HEK293 (cell line): ENCODE measurements around the gene FOXN1.

Experiments
- CTCF ChIA-PET: fragments of 350-600 bp; formaldehyde crosslinking; extraction: SDS; loops from one replicate; lab custom pipeline; 2021; ENCODE audit warnings: antibody characterized with exemption; lab: Yijun Ruan, JAX
- POLR2A ChIA-PET: fragments of 300-600 bp; formaldehyde crosslinking; extraction: SDS; loops from one replicate; lab custom pipeline; 2020; ENCODE audit warnings: antibody characterized with exemption, inconsistent platforms; lab: Yijun Ruan, JAX
- H3K27ac ChIP-seq: fragments of 200-500 bp; sonication (Bioruptor generic); 2 replicates; pipeline ENCODE4 v1.5.1; 2014; ENCODE audit warnings: low read depth, low read length, control low read depth, inconsistent platforms; ENCODE audit errors: extremely low read depth
- H3K36me3 ChIP-seq, 2 experiments: fragments of 200-500 bp in 1 of 2; sonication (Bioruptor generic) in 1 of 2; 1 replicate in 1 of 2; 2 replicates in 1 of 2; pipeline ENCODE4 v1.5.1; 2014 to 2017; ENCODE audit warnings: inconsistent platforms in 2 of 2, low read length in 2 of 2; ENCODE audit not compliant: control insufficient read depth in 2 of 2, insufficient read depth in 1 of 2
- H3K4me1 ChIP-seq: fragments of 200-500 bp; sonication (Bioruptor generic); 2 replicates; pipeline ENCODE4 v1.5.1; 2014; ENCODE audit warnings: mild to moderate bottlenecking, low read length, inconsistent platforms; ENCODE audit not compliant: control insufficient read depth, insufficient read depth
- H3K4me3 ChIP-seq: 2 replicates; pipeline ENCODE4 v1.5.1; 2011; ENCODE audit warnings: low read depth, mild to moderate bottlenecking, control low read depth, low read length, moderate library complexity
- H3K9me3 ChIP-seq: fragments of 200-500 bp; sonication (Bioruptor generic); 2 replicates; pipeline ENCODE4 v1.5.1; 2014; ENCODE audit warnings: low read depth, low read length, inconsistent platforms; ENCODE audit not compliant: control insufficient read depth, insufficient read depth
- BCL11A ChIP-seq: fragments of 450-650 bp; formaldehyde crosslinking; IDR thresholded peaks from 2 replicates; pipeline ENCODE4 v1.5.1; 2016; ENCODE audit warnings: low read depth, missing biosample characterization, missing genetic modification characterization
- EGR2 ChIP-seq: fragments of 450-650 bp; formaldehyde crosslinking; IDR thresholded peaks from 2 replicates; pipeline ENCODE4 v1.5.1; 2016; ENCODE audit warnings: low read depth, missing biosample characterization, missing genetic modification characterization
- IKZF3 ChIP-seq: fragments of 450-650 bp; IDR thresholded peaks from 2 replicates; pipeline ENCODE4 v1.5.0; 2018; ENCODE audit warnings: missing biosample characterization, mild to moderate bottlenecking, missing genetic modification characterization, moderate library complexity
- KLF8 ChIP-seq: fragments of 450-650 bp; formaldehyde crosslinking; IDR thresholded peaks from 2 replicates; pipeline ENCODE4 v1.5.1; 2016; ENCODE audit warnings: missing biosample characterization, missing genetic modification characterization
- MZF1 ChIP-seq: fragments of 450-650 bp; formaldehyde crosslinking; IDR thresholded peaks from 2 replicates; pipeline ENCODE4 v1.5.1; 2017; ENCODE audit warnings: missing biosample characterization, missing genetic modification characterization, borderline replicate concordance
- OSR2 ChIP-seq: fragments of 450-650 bp; formaldehyde crosslinking; IDR thresholded peaks from 2 replicates; pipeline ENCODE4 v1.5.1; 2016; ENCODE audit warnings: missing biosample characterization, missing genetic modification characterization
- OVOL3 ChIP-seq: fragments of 450-650 bp; formaldehyde crosslinking; IDR thresholded peaks from 2 replicates; pipeline ENCODE4 v1.5.1; 2016; ENCODE audit warnings: missing biosample characterization, missing genetic modification characterization
- SCRT1 ChIP-seq: fragments of 450-650 bp; formaldehyde crosslinking; IDR thresholded peaks from 2 replicates; pipeline ENCODE4 v1.5.1; 2016; ENCODE audit warnings: missing biosample characterization, missing genetic modification characterization, borderline replicate concordance
- TCF7L2 ChIP-seq: IDR thresholded peaks from 2 replicates; pipeline ENCODE4 v1.6.1; 2011; ENCODE audit warnings: low read depth, mild to moderate bottlenecking, inconsistent platforms, low read length, moderate library complexity, borderline replicate concordance
- ZBTB7A ChIP-seq: fragments of 450-650 bp; formaldehyde crosslinking; IDR thresholded peaks from 2 replicates; pipeline ENCODE4 v1.5.1; 2016; ENCODE audit warnings: low read depth, missing biosample characterization, missing genetic modification characterization
- ZNF174 ChIP-seq: fragments of 450-650 bp; formaldehyde crosslinking; IDR thresholded peaks from 2 replicates; pipeline ENCODE4 v1.5.0; 2017; ENCODE audit warnings: missing biosample characterization, mild to moderate bottlenecking, missing genetic modification characterization
- ZNF510 ChIP-seq: fragments of 450-650 bp; formaldehyde crosslinking; IDR thresholded peaks from 2 replicates; pipeline ENCODE4 v1.5.1; 2018; ENCODE audit warnings: mild to moderate bottlenecking, missing genetic modification characterization, missing biosample characterization; ENCODE audit not compliant: insufficient replicate concordance
- ZNF561 ChIP-seq: fragments of 450-650 bp; IDR thresholded peaks from 2 replicates; pipeline ENCODE4 v1.5.1; 2018; ENCODE audit warnings: missing biosample characterization, missing genetic modification characterization, borderline replicate concordance
- ZNF610 ChIP-seq: fragments of 450-650 bp; formaldehyde crosslinking; IDR thresholded peaks from 2 replicates; pipeline ENCODE4 v1.5.1; 2016; ENCODE audit warnings: missing biosample characterization, missing genetic modification characterization, borderline replicate concordance
- ZNF626 ChIP-seq: fragments of 450-650 bp; sonication (Bioruptor Pico); formaldehyde crosslinking; IDR thresholded peaks from 2 replicates; pipeline ENCODE4 v1.5.1; 2018; ENCODE audit warnings: missing biosample characterization, missing genetic modification characterization, inconsistent platforms
- ZNF701 ChIP-seq: fragments of 450-650 bp; formaldehyde crosslinking; IDR thresholded peaks from 2 replicates; pipeline ENCODE4 v1.5.1; 2016; ENCODE audit warnings: missing biosample characterization, missing genetic modification characterization
- ZNF830 ChIP-seq: fragments of 450-650 bp; IDR thresholded peaks from 2 replicates; pipeline ENCODE4 v1.5.0; 2018; ENCODE audit warnings: missing biosample characterization, missing genetic modification characterization, low read depth, mild to moderate bottlenecking, moderate library complexity
- TF ChIP-seq, protein P1 (sequence below): fragments of 450-650 bp; formaldehyde crosslinking; IDR thresholded peaks from 2 replicates; pipeline ENCODE4 v1.5.1; 2016; ENCODE audit warnings: missing biosample characterization, missing genetic modification characterization
- TF ChIP-seq, protein P2 (sequence below): fragments of 450-650 bp; formaldehyde crosslinking; IDR thresholded peaks from 2 replicates; pipeline ENCODE4 v1.5.1; 2016; ENCODE audit warnings: missing biosample characterization, missing genetic modification characterization
- TF ChIP-seq, protein P3 (sequence below): fragments of 450-650 bp; formaldehyde crosslinking; IDR thresholded peaks from 2 replicates; pipeline ENCODE4 v1.5.1; 2016; ENCODE audit warnings: missing biosample characterization, missing genetic modification characterization, borderline replicate concordance
- TF ChIP-seq, protein P4 (sequence below): fragments of 450-650 bp; formaldehyde crosslinking; conservative IDR thresholded peaks from 2 replicates; pipeline ENCODE4 v1.5.1; 2016; ENCODE audit warnings: low read depth, missing biosample characterization, missing genetic modification characterization
- TF ChIP-seq, protein P5 (sequence below): fragments of 450-650 bp; formaldehyde crosslinking; IDR thresholded peaks from 2 replicates; pipeline ENCODE4 v1.5.1; 2016; ENCODE audit warnings: missing biosample characterization, missing genetic modification characterization

FOXN1 gene

DNA sequence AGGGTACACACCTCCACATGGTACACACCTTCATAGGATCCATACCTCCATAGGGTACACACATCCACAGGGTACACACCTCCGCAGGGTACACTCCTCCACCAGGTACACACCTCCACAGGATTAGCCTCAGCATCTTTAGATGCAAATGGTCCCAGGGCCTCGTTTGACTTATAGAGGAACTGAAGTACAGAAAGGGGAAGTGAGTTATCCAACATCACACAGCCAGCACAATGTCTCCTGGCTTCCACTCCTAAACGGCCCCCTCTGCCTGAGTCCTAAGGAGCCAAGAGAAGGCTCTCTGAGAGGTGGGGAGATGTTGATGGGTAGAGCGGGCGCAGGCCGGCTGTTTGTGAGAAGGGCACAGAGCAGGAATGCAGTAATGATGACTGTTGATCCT, 12.0 kb downstream of the FOXN1 start (continued):
- TF ChIP-seq ZNF561 = no peak
- TF ChIP-seq ZNF610 (tag by site-specific recombination) = no peak
- no peak for TF ChIP-seq TCF7L2
- TF ChIP-seq ZBTB7A (tag by site-specific recombination) = no peak
- TF ChIP-seq ZNF510 (tag by site-specific recombination) = no peak
- no peak for TF ChIP-seq OSR2 (tag by site-specific recombination)
- TF ChIP-seq IKZF3 (tag by site-specific recombination) = no peak
- no peak for TF ChIP-seq ZNF830
- TF ChIP-seq, protein P1, sequence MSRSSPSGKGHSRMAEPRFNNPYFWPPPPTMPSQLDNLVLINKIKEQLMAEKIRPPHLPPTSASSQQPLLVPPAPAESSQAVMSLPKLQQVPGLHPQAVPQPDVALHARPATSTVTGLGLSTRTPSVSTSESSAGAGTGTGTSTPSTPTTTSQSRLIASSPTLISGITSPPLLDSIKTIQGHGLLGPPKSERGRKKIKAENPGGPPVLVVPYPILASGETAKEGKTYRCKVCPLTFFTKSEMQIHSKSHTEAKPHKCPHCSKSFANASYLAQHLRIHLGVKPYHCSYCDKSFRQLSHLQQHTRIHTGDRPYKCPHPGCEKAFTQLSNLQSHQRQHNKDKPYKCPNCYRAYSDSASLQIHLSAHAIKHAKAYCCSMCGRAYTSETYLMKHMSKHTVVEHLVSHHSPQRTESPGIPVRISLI = no peak
- no peak for TF ChIP-seq MZF1 (tag by site-specific recombination)
- no peak for TF ChIP-seq OVOL3
- TF ChIP-seq, all 188 proteins: peak for 0

DNA sequence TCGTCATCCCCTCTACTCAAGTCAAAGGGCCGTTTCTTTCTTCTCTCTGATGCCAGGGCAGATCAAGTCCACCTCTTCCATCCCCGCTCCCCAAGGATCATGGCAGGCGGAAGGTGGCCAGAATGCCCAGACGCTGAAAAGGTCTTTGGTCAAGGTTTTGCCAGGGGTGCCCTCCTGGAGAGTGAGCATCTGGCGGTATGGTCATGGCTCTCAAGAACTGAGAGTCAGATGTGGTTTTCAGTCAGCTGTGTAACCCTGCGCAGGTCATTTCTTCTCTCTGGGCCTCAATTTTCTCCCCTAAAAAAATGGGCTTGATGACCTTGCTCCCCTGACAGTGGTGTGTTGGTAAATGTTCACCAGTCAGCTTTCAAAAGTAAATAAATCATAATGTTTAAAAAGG, 12.4 kb downstream of the FOXN1 start:
- Histone ChIP-seq H3K36me3 (no peaks in the 10 kb centered on the region), H3K4me3 (no peak overlapping the region), H3K9me3 (no peaks in the 10 kb centered on the region), H3K27ac (no peak overlapping the region), H3K4me1 (peaks cover 4% of the 10 kb centered on the region; the same call in 1 of the 2 replicates)
- ChIA-PET CTCF (no interaction called here), POLR2A (no interaction called here)
- TF ChIP-seq, protein P2, sequence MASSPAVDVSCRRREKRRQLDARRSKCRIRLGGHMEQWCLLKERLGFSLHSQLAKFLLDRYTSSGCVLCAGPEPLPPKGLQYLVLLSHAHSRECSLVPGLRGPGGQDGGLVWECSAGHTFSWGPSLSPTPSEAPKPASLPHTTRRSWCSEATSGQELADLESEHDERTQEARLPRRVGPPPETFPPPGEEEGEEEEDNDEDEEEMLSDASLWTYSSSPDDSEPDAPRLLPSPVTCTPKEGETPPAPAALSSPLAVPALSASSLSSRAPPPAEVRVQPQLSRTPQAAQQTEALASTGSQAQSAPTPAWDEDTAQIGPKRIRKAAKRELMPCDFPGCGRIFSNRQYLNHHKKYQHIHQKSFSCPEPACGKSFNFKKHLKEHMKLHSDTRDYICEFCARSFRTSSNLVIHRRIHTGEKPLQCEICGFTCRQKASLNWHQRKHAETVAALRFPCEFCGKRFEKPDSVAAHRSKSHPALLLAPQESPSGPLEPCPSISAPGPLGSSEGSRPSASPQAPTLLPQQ (tag by site-specific recombination) = no peak
- no peak for TF ChIP-seq ZNF174 (tag by site-specific recombination)
- TF ChIP-seq ZNF701 (tag by site-specific recombination) = no peak
- TF ChIP-seq BCL11A (tag by site-specific recombination) = no peak
- TF ChIP-seq ZNF626 (tag by site-specific recombination) = no peak
- TF ChIP-seq, protein P3, sequence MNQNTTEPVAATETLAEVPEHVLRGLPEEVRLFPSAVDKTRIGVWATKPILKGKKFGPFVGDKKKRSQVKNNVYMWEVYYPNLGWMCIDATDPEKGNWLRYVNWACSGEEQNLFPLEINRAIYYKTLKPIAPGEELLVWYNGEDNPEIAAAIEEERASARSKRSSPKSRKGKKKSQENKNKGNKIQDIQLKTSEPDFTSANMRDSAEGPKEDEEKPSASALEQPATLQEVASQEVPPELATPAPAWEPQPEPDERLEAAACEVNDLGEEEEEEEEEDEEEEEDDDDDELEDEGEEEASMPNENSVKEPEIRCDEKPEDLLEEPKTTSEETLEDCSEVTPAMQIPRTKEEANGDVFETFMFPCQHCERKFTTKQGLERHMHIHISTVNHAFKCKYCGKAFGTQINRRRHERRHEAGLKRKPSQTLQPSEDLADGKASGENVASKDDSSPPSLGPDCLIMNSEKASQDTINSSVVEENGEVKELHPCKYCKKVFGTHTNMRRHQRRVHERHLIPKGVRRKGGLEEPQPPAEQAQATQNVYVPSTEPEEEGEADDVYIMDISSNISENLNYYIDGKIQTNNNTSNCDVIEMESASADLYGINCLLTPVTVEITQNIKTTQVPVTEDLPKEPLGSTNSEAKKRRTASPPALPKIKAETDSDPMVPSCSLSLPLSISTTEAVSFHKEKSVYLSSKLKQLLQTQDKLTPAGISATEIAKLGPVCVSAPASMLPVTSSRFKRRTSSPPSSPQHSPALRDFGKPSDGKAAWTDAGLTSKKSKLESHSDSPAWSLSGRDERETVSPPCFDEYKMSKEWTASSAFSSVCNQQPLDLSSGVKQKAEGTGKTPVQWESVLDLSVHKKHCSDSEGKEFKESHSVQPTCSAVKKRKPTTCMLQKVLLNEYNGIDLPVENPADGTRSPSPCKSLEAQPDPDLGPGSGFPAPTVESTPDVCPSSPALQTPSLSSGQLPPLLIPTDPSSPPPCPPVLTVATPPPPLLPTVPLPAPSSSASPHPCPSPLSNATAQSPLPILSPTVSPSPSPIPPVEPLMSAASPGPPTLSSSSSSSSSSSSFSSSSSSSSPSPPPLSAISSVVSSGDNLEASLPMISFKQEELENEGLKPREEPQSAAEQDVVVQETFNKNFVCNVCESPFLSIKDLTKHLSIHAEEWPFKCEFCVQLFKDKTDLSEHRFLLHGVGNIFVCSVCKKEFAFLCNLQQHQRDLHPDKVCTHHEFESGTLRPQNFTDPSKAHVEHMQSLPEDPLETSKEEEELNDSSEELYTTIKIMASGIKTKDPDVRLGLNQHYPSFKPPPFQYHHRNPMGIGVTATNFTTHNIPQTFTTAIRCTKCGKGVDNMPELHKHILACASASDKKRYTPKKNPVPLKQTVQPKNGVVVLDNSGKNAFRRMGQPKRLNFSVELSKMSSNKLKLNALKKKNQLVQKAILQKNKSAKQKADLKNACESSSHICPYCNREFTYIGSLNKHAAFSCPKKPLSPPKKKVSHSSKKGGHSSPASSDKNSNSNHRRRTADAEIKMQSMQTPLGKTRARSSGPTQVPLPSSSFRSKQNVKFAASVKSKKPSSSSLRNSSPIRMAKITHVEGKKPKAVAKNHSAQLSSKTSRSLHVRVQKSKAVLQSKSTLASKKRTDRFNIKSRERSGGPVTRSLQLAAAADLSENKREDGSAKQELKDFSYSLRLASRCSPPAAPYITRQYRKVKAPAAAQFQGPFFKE (tag by site-specific recombination) = no peak
- TF ChIP-seq EGR2 (tag by site-specific recombination) = no peak
- TF ChIP-seq, protein P4, sequence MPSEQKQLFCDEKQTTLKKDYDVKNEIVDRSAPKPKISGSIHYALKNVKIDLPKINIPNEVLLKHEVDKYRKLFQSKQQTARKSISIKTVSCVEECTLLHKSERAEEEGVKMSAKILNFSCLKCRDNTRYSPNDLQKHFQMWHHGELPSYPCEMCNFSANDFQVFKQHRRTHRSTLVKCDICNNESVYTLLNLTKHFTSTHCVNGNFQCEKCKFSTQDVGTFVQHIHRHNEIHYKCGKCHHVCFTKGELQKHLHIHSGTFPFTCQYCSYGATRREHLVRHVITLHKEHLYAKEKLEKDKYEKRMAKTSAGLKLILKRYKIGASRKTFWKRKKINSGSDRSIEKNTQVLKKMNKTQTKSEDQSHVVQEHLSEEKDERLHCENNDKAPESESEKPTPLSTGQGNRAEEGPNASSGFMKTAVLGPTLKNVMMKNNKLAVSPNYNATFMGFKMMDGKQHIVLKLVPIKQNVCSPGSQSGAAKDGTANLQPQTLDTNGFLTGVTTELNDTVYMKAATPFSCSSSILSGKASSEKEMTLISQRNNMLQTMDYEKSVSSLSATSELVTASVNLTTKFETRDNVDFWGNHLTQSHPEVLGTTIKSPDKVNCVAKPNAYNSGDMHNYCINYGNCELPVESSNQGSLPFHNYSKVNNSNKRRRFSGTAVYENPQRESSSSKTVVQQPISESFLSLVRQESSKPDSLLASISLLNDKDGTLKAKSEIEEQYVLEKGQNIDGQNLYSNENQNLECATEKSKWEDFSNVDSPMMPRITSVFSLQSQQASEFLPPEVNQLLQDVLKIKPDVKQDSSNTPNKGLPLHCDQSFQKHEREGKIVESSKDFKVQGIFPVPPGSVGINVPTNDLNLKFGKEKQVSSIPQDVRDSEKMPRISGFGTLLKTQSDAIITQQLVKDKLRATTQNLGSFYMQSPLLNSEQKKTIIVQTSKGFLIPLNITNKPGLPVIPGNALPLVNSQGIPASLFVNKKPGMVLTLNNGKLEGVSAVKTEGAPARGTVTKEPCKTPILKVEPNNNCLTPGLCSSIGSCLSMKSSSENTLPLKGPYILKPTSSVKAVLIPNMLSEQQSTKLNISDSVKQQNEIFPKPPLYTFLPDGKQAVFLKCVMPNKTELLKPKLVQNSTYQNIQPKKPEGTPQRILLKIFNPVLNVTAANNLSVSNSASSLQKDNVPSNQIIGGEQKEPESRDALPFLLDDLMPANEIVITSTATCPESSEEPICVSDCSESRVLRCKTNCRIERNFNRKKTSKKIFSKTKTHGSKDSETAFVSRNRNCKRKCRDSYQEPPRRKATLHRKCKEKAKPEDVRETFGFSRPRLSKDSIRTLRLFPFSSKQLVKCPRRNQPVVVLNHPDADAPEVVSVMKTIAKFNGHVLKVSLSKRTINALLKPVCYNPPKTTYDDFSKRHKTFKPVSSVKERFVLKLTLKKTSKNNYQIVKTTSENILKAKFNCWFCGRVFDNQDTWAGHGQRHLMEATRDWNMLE = no peak
- TF ChIP-seq SCRT1 = no peak
- TF ChIP-seq, protein P5, sequence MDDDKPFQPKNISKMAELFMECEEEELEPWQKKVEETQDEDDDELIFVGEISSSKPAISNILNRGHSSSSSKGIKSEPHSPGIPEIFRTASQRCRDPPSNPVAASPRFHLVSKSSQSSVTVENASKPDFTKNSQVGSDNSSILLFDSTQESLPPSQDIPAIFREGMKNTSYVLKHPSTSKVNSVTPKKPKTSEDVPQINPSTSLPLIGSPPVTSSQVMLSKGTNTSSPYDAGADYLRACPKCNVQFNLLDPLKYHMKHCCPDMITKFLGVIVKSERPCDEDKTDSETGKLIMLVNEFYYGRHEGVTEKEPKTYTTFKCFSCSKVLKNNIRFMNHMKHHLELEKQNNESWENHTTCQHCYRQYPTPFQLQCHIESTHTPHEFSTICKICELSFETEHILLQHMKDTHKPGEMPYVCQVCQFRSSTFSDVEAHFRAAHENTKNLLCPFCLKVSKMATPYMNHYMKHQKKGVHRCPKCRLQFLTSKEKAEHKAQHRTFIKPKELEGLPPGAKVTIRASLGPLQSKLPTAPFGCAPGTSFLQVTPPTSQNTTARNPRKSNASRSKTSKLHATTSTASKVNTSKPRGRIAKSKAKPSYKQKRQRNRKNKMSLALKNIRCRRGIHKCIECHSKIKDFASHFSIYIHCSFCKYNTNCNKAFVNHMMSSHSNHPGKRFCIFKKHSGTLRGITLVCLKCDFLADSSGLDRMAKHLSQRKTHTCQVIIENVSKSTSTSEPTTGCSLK (tag by site-specific recombination) = no peak
- no peak for TF ChIP-seq KLF8
